ENCODE results near the gene EFS. TPM values are rescaled to one million over a fixed set of nuclear protein-coding genes. Genes with fewer than 3 reads are reported as not detected.

Gene EFS
- total RNA-seq, 2 experiments from 2014 or later = not detected

GRCh38 chr14:23361320-23361719 is 3.7 kb downstream of the EFS start:
- no peaks in the 10 kb centered on the region for H3K36me3 ChIP-seq (ENCODE audit: insufficient read depth, low read length)
- no peak overlapping the region for H3K4me2 ChIP-seq (ENCODE audit: low read length)
- no peaks in the 10 kb centered on the region for H3K4me1 ChIP-seq (ENCODE audit: insufficient read depth, low read length, poor library complexity, severe bottlenecking)
- H3K9me3 ChIP-seq (ENCODE audit: low read length) = no peaks in the 10 kb centered on the region
- intact Hi-C loops (cut with micrococcal nuclease; ENCODE audit: unreplicated experiment) = no loop called here
- TF ChIP-seq, protein P1, sequence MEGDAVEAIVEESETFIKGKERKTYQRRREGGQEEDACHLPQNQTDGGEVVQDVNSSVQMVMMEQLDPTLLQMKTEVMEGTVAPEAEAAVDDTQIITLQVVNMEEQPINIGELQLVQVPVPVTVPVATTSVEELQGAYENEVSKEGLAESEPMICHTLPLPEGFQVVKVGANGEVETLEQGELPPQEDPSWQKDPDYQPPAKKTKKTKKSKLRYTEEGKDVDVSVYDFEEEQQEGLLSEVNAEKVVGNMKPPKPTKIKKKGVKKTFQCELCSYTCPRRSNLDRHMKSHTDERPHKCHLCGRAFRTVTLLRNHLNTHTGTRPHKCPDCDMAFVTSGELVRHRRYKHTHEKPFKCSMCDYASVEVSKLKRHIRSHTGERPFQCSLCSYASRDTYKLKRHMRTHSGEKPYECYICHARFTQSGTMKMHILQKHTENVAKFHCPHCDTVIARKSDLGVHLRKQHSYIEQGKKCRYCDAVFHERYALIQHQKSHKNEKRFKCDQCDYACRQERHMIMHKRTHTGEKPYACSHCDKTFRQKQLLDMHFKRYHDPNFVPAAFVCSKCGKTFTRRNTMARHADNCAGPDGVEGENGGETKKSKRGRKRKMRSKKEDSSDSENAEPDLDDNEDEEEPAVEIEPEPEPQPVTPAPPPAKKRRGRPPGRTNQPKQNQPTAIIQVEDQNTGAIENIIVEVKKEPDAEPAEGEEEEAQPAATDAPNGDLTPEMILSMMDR (conservative IDR thresholded peaks at IDR 0.05; ENCODE audit: low read length) = no peak
- TF ChIP-seq EZH2phosphoT487 (IDR thresholded peaks at IDR 0.05; ENCODE audit: borderline replicate concordance, low read depth, low read length) = no peak
- ChIA-PET CTCF (ENCODE audit: unreplicated experiment) (no interaction called here), POLR2A (no interaction called here)
- H3K79me2 ChIP-seq (ENCODE audit: insufficient read depth, low read depth, low read length) = no peaks in the 10 kb centered on the region
- H2AFZ ChIP-seq (ENCODE audit: low read length) = no peak overlapping the region
- DNase-seq (ENCODE audit: low spot score) = no peak
- no peaks in the 10 kb centered on the region for H4K20me1 ChIP-seq (ENCODE audit: insufficient read depth, low read length)
- no peak overlapping the region for H3K27ac ChIP-seq (ENCODE audit: low read depth, low read length, poor library complexity, severe bottlenecking)
- no peaks in the 10 kb centered on the region for H3K9me2 ChIP-seq (ENCODE audit: insufficient read depth, low read length)
- BruUV-seq (replicated peaks) = no TSS peak
- H3K4me3 ChIP-seq (ENCODE audit: low read depth, low read length, poor library complexity, severe bottlenecking) = no peak overlapping the region

DNA sequence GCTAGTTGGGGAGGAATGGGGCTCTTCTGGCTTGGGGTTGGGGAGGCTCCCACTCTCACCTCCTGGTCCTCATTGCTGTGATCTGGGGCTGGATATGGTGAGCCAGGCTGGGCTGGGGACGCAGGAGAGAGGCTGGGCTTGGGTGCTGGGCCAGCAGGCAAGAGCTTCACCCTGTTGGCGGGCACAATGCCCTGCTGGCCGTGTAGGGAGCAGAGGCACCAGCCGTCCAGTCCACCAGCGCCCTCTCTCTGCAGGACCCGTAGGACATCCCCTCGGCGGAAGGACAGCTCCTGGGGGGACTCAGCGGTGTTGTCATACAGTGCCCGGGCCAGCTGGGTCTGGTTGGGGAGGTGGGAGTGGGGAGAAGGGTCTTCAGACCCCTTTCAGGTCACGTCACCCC is 4.5 kb downstream of the EFS start:
- no peak for TF ChIP-seq EZH2phosphoT487 (IDR thresholded peaks at IDR 0.05; ENCODE audit: borderline replicate concordance, low read depth, low read length)
- TF ChIP-seq, protein P1 (conservative IDR thresholded peaks at IDR 0.05; ENCODE audit: low read length) = no peak
- POLR2A ChIA-PET = no interaction called here

DNA sequence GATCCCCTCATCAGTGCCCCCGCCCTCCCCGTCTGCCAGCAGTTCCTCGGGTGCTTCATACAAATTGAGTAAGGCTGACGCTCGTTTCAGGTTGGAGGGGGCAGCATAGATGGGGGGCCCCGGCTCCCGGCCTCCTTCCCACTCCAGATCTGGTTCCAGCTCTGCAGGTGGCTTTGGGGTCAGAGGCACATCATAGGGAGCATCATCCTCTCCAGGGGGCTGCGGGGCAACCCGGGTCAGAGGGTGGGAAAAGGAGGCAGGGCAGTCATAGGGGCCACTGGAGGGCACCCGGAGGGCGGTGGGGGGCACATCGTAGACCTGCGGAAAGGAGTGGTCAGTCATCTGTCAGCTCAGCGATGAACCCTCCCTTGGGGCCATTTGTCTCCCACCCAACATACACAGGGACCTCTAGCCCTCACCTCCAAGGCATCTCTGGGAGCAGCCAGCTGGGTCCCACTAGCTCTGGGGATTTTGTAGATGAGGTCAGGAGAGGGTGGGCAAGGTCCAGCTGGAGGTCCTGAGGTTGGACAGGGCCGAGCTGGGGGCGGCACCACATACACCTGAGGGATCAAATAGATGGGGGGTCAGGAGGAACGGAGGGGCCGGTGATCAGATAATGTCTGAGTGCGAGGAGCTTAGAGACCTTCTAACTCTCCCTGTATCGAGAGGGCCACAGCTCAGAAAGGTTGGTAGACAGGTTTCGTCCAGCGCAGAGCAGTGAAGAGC is 5.1 kb downstream of the EFS start:
- no peak for DNase-seq (ENCODE audit: low spot score)
- H3K9me3 ChIP-seq (ENCODE audit: low read length) = no peaks in the 10 kb centered on the region
- H4K20me1 ChIP-seq (ENCODE audit: insufficient read depth, low read length) = no peaks in the 10 kb centered on the region
- BruUV-seq (replicated peaks) = no TSS peak
- no peaks in the 10 kb centered on the region for H3K36me3 ChIP-seq (ENCODE audit: insufficient read depth, low read length)
- no peak overlapping the region for H3K27ac ChIP-seq (ENCODE audit: low read depth, low read length, poor library complexity, severe bottlenecking)
- TF ChIP-seq, protein P1 (conservative IDR thresholded peaks at IDR 0.05; ENCODE audit: low read length) = no peak
- TF ChIP-seq EZH2phosphoT487 (IDR thresholded peaks at IDR 0.05; ENCODE audit: borderline replicate concordance, low read depth, low read length) = no peak
- H3K4me1 ChIP-seq (ENCODE audit: insufficient read depth, low read length, poor library complexity, severe bottlenecking) = no peaks in the 10 kb centered on the region
- intact Hi-C loops (cut with micrococcal nuclease; ENCODE audit: unreplicated experiment) = no loop called here
- no peak overlapping the region for H3K4me2 ChIP-seq (ENCODE audit: low read length)
- H3K4me3 ChIP-seq (ENCODE audit: low read depth, low read length, poor library complexity, severe bottlenecking) = no peak overlapping the region
- no peaks in the 10 kb centered on the region for H3K79me2 ChIP-seq (ENCODE audit: insufficient read depth, low read depth, low read length)
- no peaks in the 10 kb centered on the region for H3K9me2 ChIP-seq (ENCODE audit: insufficient read depth, low read length)
- POLR2A ChIA-PET = no interaction called here
- no peak overlapping the region for H2AFZ ChIP-seq (ENCODE audit: low read length)
- CTCF ChIA-PET (ENCODE audit: unreplicated experiment) = no interaction called here

More for the DNA sequence above, 4.5 kb downstream of the EFS start:
- H3K36me3 ChIP-seq (ENCODE audit: insufficient read depth, low read length) = no peaks in the 10 kb centered on the region
- H3K9me3 ChIP-seq (ENCODE audit: low read length) = no peaks in the 10 kb centered on the region
- intact Hi-C loops (cut with micrococcal nuclease; ENCODE audit: unreplicated experiment) = no loop called here
- H3K79me2 ChIP-seq (ENCODE audit: insufficient read depth, low read depth, low read length) = no peaks in the 10 kb centered on the region
- H3K4me3 ChIP-seq (ENCODE audit: low read depth, low read length, poor library complexity, severe bottlenecking) = no peak overlapping the region
- no peak overlapping the region for H3K4me2 ChIP-seq (ENCODE audit: low read length)
- no peaks in the 10 kb centered on the region for H3K4me1 ChIP-seq (ENCODE audit: insufficient read depth, low read length, poor library complexity, severe bottlenecking)
- CTCF ChIA-PET (ENCODE audit: unreplicated experiment) = no interaction called here
- H2AFZ ChIP-seq (ENCODE audit: low read length) = no peak overlapping the region
- no peaks in the 10 kb centered on the region for H4K20me1 ChIP-seq (ENCODE audit: insufficient read depth, low read length)
- no peak overlapping the region for H3K27ac ChIP-seq (ENCODE audit: low read depth, low read length, poor library complexity, severe bottlenecking)
- DNase-seq (ENCODE audit: low spot score) = no peak
- BruUV-seq (replicated peaks) = no TSS peak
- H3K9me2 ChIP-seq (ENCODE audit: insufficient read depth, low read length) = no peaks in the 10 kb centered on the region

All from OCI-LY7 (cell line).